ENCODE results near the gene PTPN7. TPM values are rescaled to one million over a fixed set of nuclear protein-coding genes. Genes with fewer than 3 reads are reported as not detected.
"Not testable (repeated sequence)": the region's sequence is repeated elsewhere in the genome, so short reads cannot be mapped to it uniquely, and the experiment has no call there.

Gene PTPN7
- total RNA-seq, 1 donor from 2014 or later = not detected

GRCh38 chr1:202193614-202194327, 33.4 kb upstream of the PTPN7 start, which contains the start of gene LGR6:
Gene LGR6, plus strand, starts transcription at chr1:202193799. Its CDS starts 191 bp downstream, at chr1:202193990.
- Histone ChIP-seq H3K27ac (peak within 1 kb of the TSS; percentile 82 to 89), H3K4me1 (peaks cover 3 to 18% of the 10 kb centered on the region in 2 donors), H3K27me3 (no peaks in the 10 kb centered on the region), H3K36me3 (no peaks in the 10 kb centered on the region), H3K9me3 (no peaks in the 10 kb centered on the region), H3K4me3 (peak within 1 kb of the TSS; percentile 37 to 73)
- intact Hi-C loops (cut with DNase I) = loop anchor here (1.0 to 2.0 kb wide), 3 partner anchors 43 to 122 kb away; no protein-coding TSS in a partner anchor
- peak in 1 of 3 experiments; percentile 60 for TF ChIP-seq CTCF (IDR thresholded peaks at IDR 0.05)
- DNase-seq (ENCODE audit: low spot score in 2 of 2) = no peak

GRCh38 chr1:202192770-202193613, 32.6 kb upstream of the PTPN7 start:
- Histone ChIP-seq H3K27ac (peak overlapping the region; percentile 82 to 89), H3K4me3 (peak overlapping the region; percentile 37 to 73), H3K36me3 (no peaks in the 10 kb centered on the region), H3K4me1 (peaks cover 3 to 14% of the 10 kb centered on the region in 2 donors), H3K27me3 (no peaks in the 10 kb centered on the region), H3K9me3 (no peaks in the 10 kb centered on the region)
- peak in 1 of 2 donors; percentile 89 for DNase-seq (ENCODE audit: low spot score in 2 of 2)
- intact Hi-C loops (cut with DNase I) = loop anchor here (1.0 to 2.0 kb wide), 3 partner anchors 43 to 122 kb away; no protein-coding TSS in a partner anchor
- TF ChIP-seq CTCF (IDR thresholded peaks at IDR 0.05) = peak; percentile 83 to 97 (median 95)

- DNase-seq (ENCODE audit: low spot score in 2 of 2); H3K27me3 ChIP-seq: not testable (repeated sequence)
Measured at GRCh38 chr1:202191391-202191790, 31.0 kb upstream of the PTPN7 start.

GRCh38 chr1:202189918-202190715, 29.7 kb upstream of the PTPN7 start:
- H3K27ac ChIP-seq = no peak overlapping the region
- intact Hi-C loops (cut with DNase I) = loop anchor here (1.0 to 5.0 kb wide), 2 partner anchors 125 to 527 kb away; no protein-coding TSS in a partner anchor
- no peak for DNase-seq (ENCODE audit: low spot score in 2 of 2)

More at GRCh38 chr1:202191391-202191790, 31.0 kb upstream of the PTPN7 start:
- intact Hi-C loops (cut with DNase I); H3K27ac ChIP-seq; H3K36me3 ChIP-seq; H3K4me3 ChIP-seq; H3K9me3 ChIP-seq: not testable (repeated sequence)
- peaks cover 3 to 12% of the 10 kb centered on the region in 2 donors for H3K4me1 ChIP-seq

More at GRCh38 chr1:202189918-202190715, 29.7 kb upstream of the PTPN7 start:
- Histone ChIP-seq H3K4me1 (peaks cover 3 to 10% of the 10 kb centered on the region in 2 donors), H3K4me3 (no peak overlapping the region), H3K27me3 (no peaks in the 10 kb centered on the region), H3K36me3 (no peaks in the 10 kb centered on the region), H3K9me3 (no peaks in the 10 kb centered on the region)
- no peak for TF ChIP-seq CTCF (IDR thresholded peaks at IDR 0.05)
